Activated naive CD4-positive, alpha-beta T cell treated with anti-CD3 and anti-CD28 coated beads for 36 hours (primary cell): ENCODE measurements around the gene PLCG2. TPM values are rescaled to one million over a fixed set of nuclear protein-coding genes. Genes with fewer than 3 reads are reported as not detected.

ENCODE experiments used
- CTCF ChIA-PET: fragments of 350-600 bp; sonication (Branson Sonifier 250); formaldehyde crosslinking; loops from one replicate; lab custom pipeline; 2021; ENCODE audit warnings: antibody characterized with exemption; lab: Charles Lee
- DNase-seq: peaks from one replicate; pipeline ENCODE4 v3.0.0-alpha.2; 2020
- H3K27ac Mint-ChIP-seq: one replicate; pipeline ENCODE4 v1.8.0; 2021; ENCODE audit warnings: mild to moderate bottlenecking, mixed read lengths
- H3K27me3 Mint-ChIP-seq: one replicate; pipeline ENCODE4 v1.8.0; 2021; ENCODE audit warnings: low read depth, mixed read lengths
- H3K36me3 Mint-ChIP-seq: one replicate; pipeline ENCODE4 v1.8.0; 2021; ENCODE audit warnings: low read depth, mixed read lengths
- H3K4me1 Mint-ChIP-seq: one replicate; pipeline ENCODE4 v1.8.0; 2021; ENCODE audit warnings: low read depth, mixed read lengths
- H3K4me3 Mint-ChIP-seq: one replicate; pipeline ENCODE4 v1.8.0; 2021; ENCODE audit warnings: mild to moderate bottlenecking, moderate library complexity, mixed read lengths
- H3K9me3 Mint-ChIP-seq: one replicate; pipeline ENCODE4 v1.8.0; 2021; ENCODE audit warnings: mixed read lengths
- intact Hi-C: fragments of 100-400 bp; cut with micrococcal nuclease; formaldehyde crosslinking; loops from one replicate; pipeline ENCODE4 v1.15.1; 2023
- total RNA-seq, 2 experiments: library from RNA; stranded (reverse); gene quantifications; one replicate each; pipeline ENCODE4 v1.2.3, GENCODE V29; 2021

Gene PLCG2
- total RNA-seq, 2 experiments from 2014 or later, result 12.0 to 13.4 TPM

DNA sequence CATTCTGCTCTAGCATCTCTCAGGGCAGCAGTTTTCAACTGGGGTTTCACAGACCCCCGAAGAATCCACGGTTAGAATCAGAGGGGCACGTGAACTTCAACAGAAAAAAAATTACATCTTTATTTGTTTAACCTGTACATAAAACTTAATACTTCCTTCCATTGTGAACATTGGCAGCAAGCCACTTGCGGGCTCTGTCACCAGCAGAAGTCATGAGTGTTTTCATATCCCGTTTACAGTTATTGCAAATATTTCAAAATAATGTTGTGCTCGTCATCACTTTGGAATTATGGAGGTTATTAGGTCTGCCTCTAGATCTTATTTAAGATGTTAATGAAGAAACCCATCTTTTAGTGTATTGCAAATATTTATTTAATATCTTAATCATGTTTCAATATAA, 122.4 kb downstream of the PLCG2 start:
- Mint-ChIP-seq H3K4me3 (no peak overlapping the region), H3K36me3 (no peaks in the 10 kb centered on the region), H3K27me3 (no peaks in the 10 kb centered on the region), H3K9me3 (no peaks in the 10 kb centered on the region), H3K27ac (no peak overlapping the region), H3K4me1 (no peaks in the 10 kb centered on the region)
- intact Hi-C loops, result no loop called here
- no peak for DNase-seq
- CTCF ChIA-PET, result interaction anchor here (1.1 to 2.8 kb wide), 3 partner anchors 10 to 15 kb away, joined by 4 to 16 read pairs (median 4); no protein-coding TSS in a partner anchor

DNA sequence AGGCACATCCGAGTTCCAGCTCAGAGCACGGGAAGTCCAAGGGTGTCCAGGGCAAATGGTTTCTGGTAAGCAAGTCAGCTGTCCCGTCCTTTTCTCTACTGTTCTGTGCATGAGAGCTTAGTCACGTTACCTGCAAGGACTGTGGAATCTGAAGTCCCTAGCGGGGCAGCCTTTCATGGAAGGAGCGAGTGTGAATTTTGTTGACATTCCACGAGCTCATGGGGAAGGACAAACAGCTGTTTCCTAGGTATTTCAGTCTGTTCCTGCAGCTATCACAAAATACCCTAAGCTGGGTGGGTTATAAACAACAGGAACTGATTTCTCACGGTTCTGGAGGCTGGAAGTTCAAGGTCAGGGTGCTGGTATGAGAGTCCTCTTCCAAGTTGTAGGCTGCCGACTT, 122.9 kb downstream of the PLCG2 start:
- no peaks in the 10 kb centered on the region for H3K4me1 Mint-ChIP-seq
- CTCF ChIA-PET, result interaction anchor here (1.1 to 2.8 kb wide), 3 partner anchors 11 to 16 kb away, joined by 4 to 16 read pairs (median 4); no protein-coding TSS in a partner anchor
- no peaks in the 10 kb centered on the region for H3K36me3 Mint-ChIP-seq

DNA sequence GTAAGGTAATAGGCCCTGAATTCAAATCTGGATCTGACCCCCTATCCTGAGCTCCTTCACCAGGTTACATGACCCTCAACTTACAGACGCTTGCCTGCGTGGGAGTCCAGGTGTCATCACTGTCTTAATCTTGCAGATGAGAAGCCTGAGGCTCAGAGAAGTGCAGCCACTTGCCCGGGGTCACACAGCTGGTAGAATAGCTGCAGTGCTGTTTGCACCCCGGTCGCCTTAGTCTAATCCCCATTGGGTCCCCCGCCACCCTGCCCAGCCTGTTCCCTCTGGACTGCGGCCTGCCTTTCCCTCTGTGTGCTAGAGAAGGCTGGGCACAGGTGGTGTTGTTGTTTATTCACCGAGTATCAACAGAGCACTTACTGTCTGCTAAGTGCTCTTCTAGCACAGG, 125.2 kb downstream of the PLCG2 start:
- Mint-ChIP-seq H3K36me3 (no peaks in the 10 kb centered on the region), H3K9me3 (no peaks in the 10 kb centered on the region), H3K4me3 (no peak overlapping the region), H3K27me3 (no peaks in the 10 kb centered on the region), H3K4me1 (no peaks in the 10 kb centered on the region), H3K27ac (no peak overlapping the region)
- intact Hi-C loops, result no loop called here
- CTCF ChIA-PET, result interaction anchor here (1.1 kb wide), 1 partner anchor 10 kb away, joined by 3 read pairs; no protein-coding TSS in a partner anchor
- no peak for DNase-seq

More for the DNA sequence above, 122.9 kb downstream of the PLCG2 start:
- DNase-seq, result no peak
- intact Hi-C loops, result no loop called here
- Mint-ChIP-seq H3K27me3 (no peaks in the 10 kb centered on the region), H3K9me3 (no peaks in the 10 kb centered on the region), H3K4me3 (no peak overlapping the region), H3K27ac (no peak overlapping the region)

DNA sequence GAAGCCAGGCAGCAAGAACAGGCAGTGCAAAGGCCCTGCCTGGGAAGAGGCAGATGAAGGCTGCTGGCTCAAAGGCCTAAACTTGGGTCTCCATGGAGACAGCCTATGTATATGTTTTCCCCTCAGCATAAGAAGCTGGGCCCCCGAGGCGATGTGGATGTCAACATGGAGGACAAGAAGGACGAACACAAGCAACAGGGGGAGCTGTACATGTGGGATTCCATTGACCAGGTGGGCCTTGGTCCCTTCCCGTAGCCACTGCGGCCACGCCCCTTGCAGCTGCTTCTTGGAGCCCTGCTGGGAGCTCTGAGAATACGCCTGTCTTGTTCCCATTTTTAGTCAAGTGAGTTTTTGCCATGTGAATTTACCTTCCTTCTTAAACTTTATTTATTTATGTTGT, 126.2 kb downstream of the PLCG2 start:
- H3K27me3 Mint-ChIP-seq, result no peaks in the 10 kb centered on the region
- H3K9me3 Mint-ChIP-seq, result no peaks in the 10 kb centered on the region
- H3K4me3 Mint-ChIP-seq, result no peak overlapping the region
- DNase-seq, result no peak
- intact Hi-C loops, result no loop called here
- no peaks in the 10 kb centered on the region for H3K4me1 Mint-ChIP-seq
- CTCF ChIA-PET, result interaction anchor here (0.7 kb wide), 1 partner anchor 22 kb away, joined by 3 read pairs; no protein-coding TSS in a partner anchor
- no peak overlapping the region for H3K27ac Mint-ChIP-seq
- H3K36me3 Mint-ChIP-seq, result no peaks in the 10 kb centered on the region

DNA sequence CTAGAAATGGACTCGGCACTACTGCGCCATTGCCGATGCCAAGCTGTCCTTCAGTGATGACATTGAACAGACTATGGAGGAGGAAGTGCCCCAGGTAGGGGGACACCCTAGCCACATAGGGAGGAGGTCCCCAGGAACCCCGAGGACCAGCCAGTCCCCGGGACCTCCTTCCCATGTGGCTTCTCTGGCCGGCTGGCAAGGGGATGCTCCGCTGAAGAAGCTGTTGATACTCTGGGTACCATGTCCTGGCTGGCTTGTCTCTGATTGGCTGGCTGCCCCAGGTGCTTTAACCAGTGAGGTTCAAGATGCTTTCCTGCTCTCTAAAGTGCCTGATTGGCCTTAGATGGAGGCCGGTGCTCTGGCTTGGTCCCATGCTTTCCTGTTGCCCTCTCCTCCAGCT, 128.6 kb downstream of the PLCG2 start:
- H3K4me3 Mint-ChIP-seq, result no peak overlapping the region
- intact Hi-C loops, result no loop called here
- no peaks in the 10 kb centered on the region for H3K36me3 Mint-ChIP-seq
- H3K4me1 Mint-ChIP-seq, result no peaks in the 10 kb centered on the region
- CTCF ChIA-PET, result interaction anchor here (0.7 kb wide), 1 partner anchor 40 kb away, joined by 3 read pairs; no protein-coding TSS in a partner anchor
- DNase-seq, result no peak
- H3K9me3 Mint-ChIP-seq, result no peaks in the 10 kb centered on the region
- no peaks in the 10 kb centered on the region for H3K27me3 Mint-ChIP-seq
- no peak overlapping the region for H3K27ac Mint-ChIP-seq

DNA sequence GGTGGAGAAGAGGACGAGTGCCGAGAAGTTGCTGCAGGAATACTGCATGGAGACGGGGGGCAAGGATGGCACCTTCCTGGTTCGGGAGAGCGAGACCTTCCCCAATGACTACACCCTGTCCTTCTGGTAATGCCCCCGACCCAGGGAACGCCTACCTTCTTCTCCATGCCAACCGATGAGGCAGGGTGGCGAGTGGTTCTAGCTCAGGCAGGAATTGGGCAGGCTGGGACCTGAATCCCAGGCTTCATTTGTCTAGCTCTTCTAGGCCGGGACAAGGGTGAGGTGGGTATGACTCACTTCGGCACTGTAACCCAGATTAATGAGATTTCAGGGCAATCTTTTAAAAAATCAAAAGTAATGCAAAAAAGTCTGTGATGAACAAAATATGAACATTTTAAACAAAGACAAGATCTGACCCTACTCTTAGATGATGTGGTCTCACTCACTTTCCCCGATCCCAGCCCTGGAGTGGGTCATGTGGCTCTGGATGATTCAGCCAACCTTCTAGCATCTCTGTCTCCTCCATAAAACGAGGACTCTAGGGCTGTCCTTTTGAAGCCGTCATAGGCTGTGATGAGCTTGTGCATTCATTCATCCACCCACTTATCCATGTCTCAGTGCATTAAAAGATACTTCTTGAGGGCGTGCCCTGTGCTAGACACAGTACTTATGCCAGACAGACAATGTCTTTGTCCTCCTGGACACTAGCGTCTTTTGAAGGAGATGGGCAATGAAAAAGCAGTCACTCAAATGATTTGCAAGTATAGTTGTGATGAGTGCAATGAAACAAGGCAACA, 129.6 kb downstream of the PLCG2 start:
- no peaks in the 10 kb centered on the region for H3K36me3 Mint-ChIP-seq
- no peaks in the 10 kb centered on the region for H3K27me3 Mint-ChIP-seq
- no peak for DNase-seq
- H3K4me3 Mint-ChIP-seq, result no peak overlapping the region
- H3K9me3 Mint-ChIP-seq, result no peaks in the 10 kb centered on the region
- CTCF ChIA-PET, result interaction anchor here (0.7 kb wide), 1 partner anchor 489 kb away, joined by 3 read pairs; no protein-coding TSS in a partner anchor
- no peak overlapping the region for H3K27ac Mint-ChIP-seq
- intact Hi-C loops, result no loop called here
- H3K4me1 Mint-ChIP-seq, result no peaks in the 10 kb centered on the region

DNA sequence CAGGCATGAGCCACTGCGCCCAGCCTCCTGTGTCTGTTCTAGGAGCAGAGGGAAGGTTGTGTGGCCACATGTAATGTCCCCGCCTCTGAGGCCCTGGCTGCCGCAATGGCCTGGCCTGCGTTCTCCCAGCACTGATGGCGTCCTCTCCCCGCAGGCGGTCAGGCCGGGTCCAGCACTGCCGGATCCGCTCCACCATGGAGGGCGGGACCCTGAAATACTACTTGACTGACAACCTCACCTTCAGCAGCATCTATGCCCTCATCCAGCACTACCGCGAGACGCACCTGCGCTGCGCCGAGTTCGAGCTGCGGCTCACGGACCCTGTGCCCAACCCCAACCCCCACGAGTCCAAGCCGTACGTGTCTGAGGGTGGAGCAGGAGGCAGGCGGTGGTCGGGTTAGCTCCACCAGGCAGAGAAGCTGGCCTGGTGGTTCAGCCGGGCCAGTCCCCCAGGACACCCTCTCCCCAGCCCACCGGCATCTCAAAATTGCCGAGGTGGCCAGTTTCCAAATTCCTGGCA, 131.3 kb downstream of the PLCG2 start:
- Mint-ChIP-seq H3K4me3 (no peak overlapping the region), H3K9me3 (no peaks in the 10 kb centered on the region), H3K27me3 (no peaks in the 10 kb centered on the region), H3K27ac (no peak overlapping the region), H3K4me1 (no peaks in the 10 kb centered on the region), H3K36me3 (no peaks in the 10 kb centered on the region)
- no peak for DNase-seq
- CTCF ChIA-PET, result no interaction called here
- intact Hi-C loops, result no loop called here

DNA sequence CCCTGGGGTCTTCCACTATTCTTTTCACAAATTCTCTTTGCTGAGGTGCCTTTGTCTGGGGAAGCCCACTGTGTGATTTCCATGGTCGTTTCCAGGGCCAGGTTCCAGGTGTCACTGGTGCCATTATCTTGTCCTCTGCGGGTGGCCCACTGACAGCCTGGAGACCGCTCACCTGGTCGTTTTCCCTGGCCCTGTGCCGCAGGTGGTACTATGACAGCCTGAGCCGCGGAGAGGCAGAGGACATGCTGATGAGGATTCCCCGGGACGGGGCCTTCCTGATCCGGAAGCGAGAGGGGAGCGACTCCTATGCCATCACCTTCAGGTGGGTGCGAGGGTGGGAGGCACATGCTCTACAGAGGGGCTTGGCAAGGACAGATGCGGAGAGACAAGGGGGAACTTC, 133.3 kb downstream of the PLCG2 start:
- no peak overlapping the region for H3K4me3 Mint-ChIP-seq
- no peaks in the 10 kb centered on the region for H3K27me3 Mint-ChIP-seq
- H3K36me3 Mint-ChIP-seq, result no peaks in the 10 kb centered on the region
- no peak for DNase-seq
- intact Hi-C loops, result no loop called here
- CTCF ChIA-PET, result no interaction called here
- no peaks in the 10 kb centered on the region for H3K9me3 Mint-ChIP-seq
- H3K27ac Mint-ChIP-seq, result no peak overlapping the region
- no peaks in the 10 kb centered on the region for H3K4me1 Mint-ChIP-seq

DNA sequence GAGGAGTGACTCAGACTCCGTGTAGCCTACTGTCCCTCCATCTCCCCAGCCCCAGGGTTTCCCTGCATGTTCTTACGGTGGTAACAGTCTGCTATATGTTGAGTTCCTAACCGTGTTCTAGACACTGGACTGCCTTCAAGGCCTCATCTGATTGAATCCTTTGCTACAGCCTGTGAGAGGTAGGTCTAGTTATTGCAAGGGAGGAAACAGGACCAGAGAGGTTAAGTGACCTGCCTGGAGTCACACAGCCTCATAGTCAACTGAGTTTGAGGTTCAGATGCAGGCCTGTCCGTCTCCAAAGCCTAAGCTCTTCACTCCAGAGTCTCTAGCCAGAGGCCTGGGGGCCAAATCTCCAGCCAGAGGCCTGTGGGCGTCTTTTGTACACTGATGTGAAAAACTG, 134.1 kb downstream of the PLCG2 start:
- Mint-ChIP-seq H3K27me3 (no peaks in the 10 kb centered on the region), H3K4me3 (no peak overlapping the region), H3K9me3 (no peaks in the 10 kb centered on the region), H3K36me3 (no peaks in the 10 kb centered on the region), H3K4me1 (no peaks in the 10 kb centered on the region), H3K27ac (no peak overlapping the region)
- CTCF ChIA-PET, result no interaction called here
- intact Hi-C loops, result no loop called here
- no peak for DNase-seq

DNA sequence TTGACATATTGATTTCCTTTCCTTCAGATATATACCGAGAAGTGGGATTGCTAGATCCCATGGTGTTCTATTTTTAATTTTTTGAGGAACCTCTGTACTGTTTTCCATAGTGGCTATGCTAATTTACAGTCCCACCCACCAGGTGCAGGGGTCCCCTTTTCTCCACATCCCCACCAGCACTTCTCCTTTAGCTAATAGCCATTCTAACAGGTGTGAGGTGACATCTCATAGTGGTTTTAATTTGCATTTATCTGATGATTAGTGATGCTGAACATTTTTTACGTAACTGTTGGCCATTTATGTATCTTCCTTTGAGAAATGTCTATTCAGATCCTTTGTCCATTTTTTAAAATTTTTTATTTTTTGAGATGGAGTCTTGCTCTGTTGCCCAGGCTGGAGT, 138.3 kb downstream of the PLCG2 start:
- Mint-ChIP-seq H3K27ac (no peak overlapping the region), H3K9me3 (no peaks in the 10 kb centered on the region), H3K36me3 (no peaks in the 10 kb centered on the region), H3K27me3 (no peaks in the 10 kb centered on the region), H3K4me3 (no peak overlapping the region), H3K4me1 (no peaks in the 10 kb centered on the region)
- CTCF ChIA-PET, result no interaction called here
- no peak for DNase-seq
- intact Hi-C loops, result no loop called here

DNA sequence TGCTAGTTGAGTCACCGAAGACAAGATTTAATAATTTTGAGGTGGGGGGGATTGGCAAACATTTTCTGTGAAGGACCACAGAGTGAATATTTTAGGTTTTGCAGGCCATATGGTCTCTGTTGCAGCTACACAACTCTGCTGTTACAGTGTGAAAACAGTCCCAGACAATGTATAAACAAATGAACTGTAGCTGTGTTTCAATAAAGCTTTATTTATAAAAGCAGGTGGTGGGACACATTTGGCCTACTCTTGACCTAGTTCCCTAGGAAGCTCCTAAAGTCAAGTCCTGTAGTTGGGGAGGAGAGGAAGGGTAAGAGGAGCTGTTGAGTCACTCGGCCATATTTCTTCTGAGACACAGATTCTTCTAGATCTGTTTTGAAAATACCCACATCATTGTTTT, 139.8 kb downstream of the PLCG2 start:
- DNase-seq, result no peak
- no peaks in the 10 kb centered on the region for H3K9me3 Mint-ChIP-seq
- H3K36me3 Mint-ChIP-seq, result no peaks in the 10 kb centered on the region
- H3K4me3 Mint-ChIP-seq, result no peak overlapping the region
- H3K27ac Mint-ChIP-seq, result no peak overlapping the region
- intact Hi-C loops, result no loop called here
- CTCF ChIA-PET, result no interaction called here
- H3K4me1 Mint-ChIP-seq, result no peaks in the 10 kb centered on the region
- no peaks in the 10 kb centered on the region for H3K27me3 Mint-ChIP-seq

DNA sequence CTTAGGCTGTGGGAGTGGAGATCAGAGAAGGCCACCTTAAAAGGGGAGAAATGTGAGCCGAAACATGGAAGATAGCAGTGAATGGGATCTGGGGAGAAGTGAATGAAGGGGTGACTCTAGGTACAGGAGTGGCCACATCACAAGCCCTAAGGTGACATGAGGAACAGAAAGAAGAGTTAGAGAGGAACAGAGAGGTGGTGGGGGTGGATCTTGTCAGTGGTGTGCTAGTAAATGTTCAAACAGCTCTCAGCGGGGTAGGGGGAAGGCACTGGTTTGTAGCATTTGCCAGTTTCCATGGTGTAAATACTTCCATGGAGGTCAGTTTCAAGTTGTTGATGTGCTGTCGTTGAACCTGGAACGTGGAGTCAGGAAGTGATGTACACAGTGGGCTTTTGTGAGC, 141.4 kb downstream of the PLCG2 start:
- intact Hi-C loops, result no loop called here
- H3K4me3 Mint-ChIP-seq, result no peak overlapping the region

More for the DNA sequence above, 141.4 kb downstream of the PLCG2 start:
- H3K27ac Mint-ChIP-seq, result no peak overlapping the region
- DNase-seq, result no peak
- H3K27me3 Mint-ChIP-seq, result no peaks in the 10 kb centered on the region
- no peaks in the 10 kb centered on the region for H3K4me1 Mint-ChIP-seq
- CTCF ChIA-PET, result no interaction called here
- H3K36me3 Mint-ChIP-seq, result no peaks in the 10 kb centered on the region
- H3K9me3 Mint-ChIP-seq, result no peaks in the 10 kb centered on the region
